ENCODE data around the gene CIDEA.

DNA sequence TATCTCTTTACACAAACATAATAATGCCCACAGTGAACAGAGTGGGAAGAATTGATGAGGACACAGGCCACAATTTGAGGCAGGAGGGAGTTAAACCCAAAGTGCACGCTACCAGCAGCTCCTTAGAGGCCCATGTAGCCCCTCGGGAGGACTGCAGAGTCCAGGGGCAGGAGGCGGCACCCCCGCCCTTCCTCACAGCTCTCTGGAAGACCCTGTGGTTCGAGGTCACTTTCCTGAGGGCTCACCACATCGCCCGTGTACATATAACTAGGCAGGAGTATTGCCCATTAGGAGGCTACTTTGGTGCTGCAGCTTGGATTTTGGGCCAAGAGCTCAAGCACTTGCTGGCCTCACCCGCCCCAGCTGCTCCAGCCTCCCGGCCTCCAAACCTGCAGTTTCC, 22.2 kb upstream of the CIDEA start:
- TF ChIP-seq, protein P1, sequence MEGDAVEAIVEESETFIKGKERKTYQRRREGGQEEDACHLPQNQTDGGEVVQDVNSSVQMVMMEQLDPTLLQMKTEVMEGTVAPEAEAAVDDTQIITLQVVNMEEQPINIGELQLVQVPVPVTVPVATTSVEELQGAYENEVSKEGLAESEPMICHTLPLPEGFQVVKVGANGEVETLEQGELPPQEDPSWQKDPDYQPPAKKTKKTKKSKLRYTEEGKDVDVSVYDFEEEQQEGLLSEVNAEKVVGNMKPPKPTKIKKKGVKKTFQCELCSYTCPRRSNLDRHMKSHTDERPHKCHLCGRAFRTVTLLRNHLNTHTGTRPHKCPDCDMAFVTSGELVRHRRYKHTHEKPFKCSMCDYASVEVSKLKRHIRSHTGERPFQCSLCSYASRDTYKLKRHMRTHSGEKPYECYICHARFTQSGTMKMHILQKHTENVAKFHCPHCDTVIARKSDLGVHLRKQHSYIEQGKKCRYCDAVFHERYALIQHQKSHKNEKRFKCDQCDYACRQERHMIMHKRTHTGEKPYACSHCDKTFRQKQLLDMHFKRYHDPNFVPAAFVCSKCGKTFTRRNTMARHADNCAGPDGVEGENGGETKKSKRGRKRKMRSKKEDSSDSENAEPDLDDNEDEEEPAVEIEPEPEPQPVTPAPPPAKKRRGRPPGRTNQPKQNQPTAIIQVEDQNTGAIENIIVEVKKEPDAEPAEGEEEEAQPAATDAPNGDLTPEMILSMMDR (IDR thresholded peaks at IDR 0.05; ENCODE audit: low read depth, low read length) = no peak
- no peak for TF ChIP-seq EZH2phosphoT487 (IDR thresholded peaks at IDR 0.05; ENCODE audit: low read depth)

Measured in OCI-LY3 (cell line).